HG03571 (cell line): Measurements from ENCODE around the gene LRCOL1.
"Not testable (repeated sequence)": the region's sequence is repeated elsewhere in the genome, so short reads cannot be mapped to it uniquely, and the experiment has no call there.

Experiments
- ATAC-seq: cut with Tn5 transposase; IDR thresholded peaks from one replicate; pipeline ENCODE4 v1.9.1; 2021; ENCODE audit not compliant: unreplicated experiment

The LRCOL1 gene

DNA sequence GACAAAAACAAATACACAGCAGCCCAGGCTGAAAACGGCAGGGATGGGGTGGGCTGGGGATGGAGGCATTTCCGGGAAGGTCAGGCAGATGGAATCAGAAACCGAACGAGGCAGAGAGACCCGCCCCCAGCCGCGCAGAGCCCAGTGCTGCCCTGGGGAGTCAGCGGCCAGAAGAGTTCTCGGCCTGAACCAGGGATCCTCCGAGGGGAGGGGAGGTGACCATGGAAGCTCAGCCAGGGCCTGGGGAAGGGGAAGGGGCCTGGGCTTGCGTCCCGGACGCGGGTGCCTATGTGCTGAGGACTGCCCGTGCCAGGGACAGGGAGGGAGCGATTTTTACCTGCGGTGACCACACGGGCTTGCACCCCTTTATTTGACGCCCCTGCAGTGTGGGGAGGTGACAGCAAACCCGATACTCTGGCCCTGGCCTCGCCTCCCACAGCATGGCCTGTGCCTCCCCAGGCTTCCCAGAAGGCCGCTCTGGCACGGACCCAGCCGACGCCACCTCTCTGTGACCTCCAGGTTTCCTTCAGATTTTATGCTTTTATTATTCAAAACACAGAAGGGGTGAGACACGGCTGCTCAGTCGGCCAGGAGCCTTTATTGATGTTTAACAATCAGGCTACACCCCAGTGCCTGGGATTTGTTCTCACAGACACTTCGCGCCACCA lies 7.7 kb downstream of the LRCOL1 start:
- ATAC-seq, result no peak

DNA sequence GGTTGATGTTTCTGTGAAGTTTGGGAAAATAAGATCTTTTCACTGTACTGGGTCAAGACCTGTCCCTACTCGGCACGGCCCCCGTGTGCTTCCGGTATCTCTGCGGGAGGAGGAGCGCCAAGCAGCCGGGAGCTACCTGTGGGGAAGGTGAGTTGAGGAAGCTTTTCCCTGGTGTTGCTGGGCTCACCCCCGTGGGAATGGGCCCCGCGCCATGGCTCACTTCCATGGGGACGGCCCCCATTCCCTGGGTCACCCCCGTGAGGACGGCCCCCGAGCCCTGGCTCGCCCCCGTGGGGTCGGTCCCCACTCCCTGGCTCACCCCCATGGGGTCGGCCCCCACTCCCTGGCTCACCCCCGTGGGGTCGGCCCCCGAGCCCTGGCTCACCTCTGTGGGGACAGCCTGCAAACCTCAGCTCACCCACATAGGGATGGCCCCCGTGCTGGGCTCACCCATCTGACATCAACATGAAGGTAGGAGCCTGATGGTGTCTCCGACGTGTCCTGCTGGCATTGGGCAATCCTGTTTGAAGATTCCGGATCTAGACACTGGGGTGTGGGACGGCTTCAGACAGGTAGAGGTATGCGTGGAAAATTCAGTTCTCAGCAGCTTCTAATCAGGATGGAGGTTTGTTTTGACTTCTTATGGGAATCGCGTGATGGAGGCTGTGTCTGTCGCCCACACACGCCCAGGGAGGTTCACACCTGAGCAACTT lies 9.1 kb downstream of the LRCOL1 start:
- ATAC-seq, result no peak

DNA sequence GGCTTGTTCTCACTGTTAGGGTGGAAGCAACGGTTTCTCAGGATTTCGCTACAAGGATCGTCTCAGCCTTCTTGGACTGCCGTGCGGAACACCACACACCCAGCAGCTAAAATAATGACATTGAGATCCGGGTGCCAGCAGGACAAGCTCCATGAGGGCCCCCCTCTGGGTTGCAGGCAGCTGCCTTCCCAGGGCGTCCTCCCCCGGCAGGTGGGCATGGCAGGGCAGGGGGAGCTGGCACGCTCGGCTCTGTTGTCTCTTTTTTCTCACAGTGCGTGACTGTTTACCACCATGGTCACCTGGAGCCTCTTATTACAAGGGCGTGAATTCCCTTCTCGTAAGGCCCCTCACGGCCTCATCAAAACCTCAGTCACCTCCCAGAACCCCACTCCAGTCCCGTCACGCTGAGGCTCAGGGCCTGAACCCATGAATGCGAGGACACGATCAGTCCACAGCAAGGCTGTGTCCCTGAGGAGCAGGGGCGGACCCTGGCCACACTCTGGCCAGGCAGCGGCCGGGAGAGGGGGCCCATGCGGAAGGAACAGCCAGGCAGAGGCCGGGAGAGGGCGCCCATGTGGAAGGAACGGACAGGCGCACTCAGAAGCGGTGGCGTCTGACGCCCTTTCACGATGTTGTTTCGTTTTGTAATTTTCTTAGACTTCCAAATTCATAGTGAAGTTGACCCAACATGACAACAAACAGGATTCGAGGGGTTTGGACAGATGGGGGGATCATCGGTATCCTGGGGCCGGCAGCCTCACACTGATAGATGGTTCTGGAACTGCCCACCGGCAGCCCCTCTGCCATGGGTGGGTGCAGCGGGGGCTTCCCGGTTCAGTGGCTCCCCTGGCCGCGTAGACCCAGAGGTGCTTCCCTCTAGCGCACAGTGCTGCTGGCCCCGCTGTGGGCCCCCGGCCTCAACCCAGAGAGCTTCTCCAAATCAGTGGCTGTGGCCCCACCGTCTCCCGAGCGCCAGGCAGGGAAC lies 10.0 kb downstream of the LRCOL1 start:
- ATAC-seq, result no peak

- not testable (repeated sequence) for ATAC-seq
Measured at GRCh38 chr12:132599502-132599901, 10.9 kb downstream of the LRCOL1 start.

DNA sequence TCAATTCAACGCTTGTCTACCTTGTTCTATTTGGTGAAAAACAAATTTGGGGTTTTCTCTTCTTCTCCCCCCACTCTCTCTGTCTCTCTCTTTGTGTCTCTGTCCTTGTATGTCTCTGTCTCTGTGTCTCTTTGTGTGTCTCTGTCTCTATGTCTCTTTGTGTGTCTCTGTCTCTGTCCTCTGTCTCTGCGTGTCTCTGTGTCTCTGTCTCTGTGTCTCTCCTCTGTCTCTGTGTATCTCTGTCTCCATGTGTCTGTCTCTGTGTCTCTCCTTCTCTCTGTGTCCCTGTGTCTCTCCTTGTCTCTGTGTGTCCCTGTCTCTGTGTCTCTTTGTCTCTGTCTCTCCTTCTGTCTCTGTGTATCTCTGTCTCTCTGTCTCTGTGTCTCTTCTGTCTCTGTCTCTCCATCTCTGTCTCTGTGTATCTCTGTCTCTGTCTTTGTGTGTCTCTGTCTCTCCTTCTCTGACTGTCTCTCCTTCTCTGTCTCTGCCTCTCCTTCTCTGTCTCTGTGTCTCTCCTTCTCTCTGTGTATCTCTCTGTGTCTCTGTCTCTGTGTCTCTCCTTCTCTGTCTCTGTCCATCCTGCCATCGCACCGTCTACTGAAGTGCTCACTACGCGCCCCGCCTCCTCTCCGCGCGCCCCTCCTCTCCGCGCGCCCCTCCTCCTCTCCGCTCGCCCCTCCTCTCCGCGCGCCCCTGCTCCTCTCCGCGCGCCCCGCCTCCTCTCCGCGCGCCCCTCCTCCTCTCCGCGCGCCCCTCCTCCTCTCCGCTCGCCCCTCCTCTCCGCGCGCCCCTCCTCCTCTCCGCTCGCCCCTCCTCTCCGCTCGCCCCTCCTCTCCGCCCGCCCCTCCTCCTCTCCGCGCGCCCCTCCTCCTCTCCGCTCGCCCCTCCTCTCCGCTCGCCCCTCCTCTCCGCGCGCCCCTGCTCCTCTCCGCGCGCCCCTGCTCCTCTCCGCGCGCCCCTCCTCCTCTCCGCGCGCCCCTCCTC lies 12.8 kb downstream of the LRCOL1 start:
- no peak for ATAC-seq

GRCh38 chr12:132596016-132596415 lies 14.4 kb downstream of the LRCOL1 start:
- no peak for ATAC-seq

DNA sequence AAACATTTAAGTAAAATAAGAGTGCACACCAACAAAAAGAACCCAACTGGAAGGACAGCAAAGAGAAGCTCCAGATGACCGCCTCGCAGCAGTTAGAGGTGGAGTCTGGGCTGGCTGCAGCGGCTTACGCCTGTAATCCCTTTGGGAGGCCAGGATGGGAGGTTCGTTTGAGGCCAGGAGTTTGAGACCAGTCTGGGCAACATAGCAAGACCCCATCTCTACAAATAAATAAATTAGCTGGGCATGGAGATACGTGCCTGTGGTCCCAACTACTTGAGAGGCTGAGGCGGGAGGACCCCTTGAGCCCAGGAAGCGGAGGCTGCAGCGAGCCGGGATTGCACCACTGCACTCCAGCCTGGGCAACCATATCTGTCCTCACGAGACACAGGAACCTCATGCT lies 15.2 kb downstream of the LRCOL1 start:
- ATAC-seq, result no peak

- no peak for ATAC-seq
Measured at GRCh38 chr12:132593938-132594358, 16.4 kb downstream of the LRCOL1 start.

DNA sequence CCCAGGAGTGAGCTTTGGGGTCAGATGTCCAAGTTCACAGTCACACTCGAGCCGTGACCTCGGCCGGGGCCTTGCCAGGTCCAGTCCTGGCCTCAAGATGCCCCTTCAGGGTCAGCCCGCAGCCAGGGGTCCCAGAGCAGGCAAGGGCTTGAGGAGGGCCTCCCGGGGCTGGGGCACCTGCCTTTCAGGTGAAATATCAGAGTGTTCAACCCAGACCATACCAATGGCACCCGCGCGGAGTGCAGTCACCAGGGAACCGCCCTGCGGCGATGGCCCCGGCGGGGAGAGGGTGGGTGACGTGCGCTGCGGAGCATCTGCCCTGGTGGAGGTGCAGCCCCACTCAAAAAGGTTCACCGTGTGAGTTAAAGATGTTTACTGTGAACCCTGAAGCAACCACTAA lies 16.9 kb downstream of the LRCOL1 start:
- ATAC-seq, result no peak

- no peak for ATAC-seq
Measured at GRCh38 chr12:132593071-132593470, 17.3 kb downstream of the LRCOL1 start.

DNA sequence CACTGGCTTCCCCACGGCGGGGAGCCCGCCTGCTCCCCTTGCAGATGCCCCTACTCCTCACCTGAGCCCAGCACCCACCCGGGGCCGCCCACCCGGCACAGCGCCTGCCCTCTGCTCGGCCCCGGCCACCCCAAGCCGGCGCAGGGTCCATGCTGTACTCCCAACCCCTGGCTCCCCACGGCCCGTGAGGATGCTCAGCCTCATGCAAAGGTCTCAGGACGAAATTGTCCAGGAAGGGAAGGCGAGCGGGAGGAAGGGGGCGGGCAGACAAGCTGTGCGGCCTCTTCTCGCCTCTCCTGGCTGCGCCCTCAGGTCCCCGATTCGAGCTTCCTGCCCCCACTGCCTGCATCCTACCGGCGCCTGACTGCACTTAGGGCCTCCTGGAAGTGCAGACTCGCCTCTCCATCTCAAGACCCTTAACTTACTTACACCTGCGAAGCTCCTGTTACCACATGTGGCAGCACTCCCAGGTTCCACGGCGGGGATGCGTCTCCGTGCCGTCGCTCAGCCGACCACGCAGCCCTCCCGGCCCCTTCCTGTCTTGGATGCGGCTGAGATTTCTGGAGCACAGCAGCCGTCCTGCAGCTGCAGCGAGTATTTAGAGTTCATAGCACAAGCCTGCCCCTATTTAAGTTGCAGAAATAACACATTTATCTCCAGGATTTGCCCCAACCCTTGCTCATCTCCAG lies 18.0 kb downstream of the LRCOL1 start:
- no peak for ATAC-seq

- no peak for ATAC-seq
Measured at GRCh38 chr12:132591107-132591935, 19.1 kb downstream of the LRCOL1 start.

- no peak for ATAC-seq
Measured at GRCh38 chr12:132588821-132589669, 21.3 kb downstream of the LRCOL1 start.

GRCh38 chr12:132588319-132588718 lies 22.1 kb downstream of the LRCOL1 start:
- ATAC-seq, result no peak

- no peak for ATAC-seq
Measured at GRCh38 chr12:132587781-132588180, 22.6 kb downstream of the LRCOL1 start.

DNA sequence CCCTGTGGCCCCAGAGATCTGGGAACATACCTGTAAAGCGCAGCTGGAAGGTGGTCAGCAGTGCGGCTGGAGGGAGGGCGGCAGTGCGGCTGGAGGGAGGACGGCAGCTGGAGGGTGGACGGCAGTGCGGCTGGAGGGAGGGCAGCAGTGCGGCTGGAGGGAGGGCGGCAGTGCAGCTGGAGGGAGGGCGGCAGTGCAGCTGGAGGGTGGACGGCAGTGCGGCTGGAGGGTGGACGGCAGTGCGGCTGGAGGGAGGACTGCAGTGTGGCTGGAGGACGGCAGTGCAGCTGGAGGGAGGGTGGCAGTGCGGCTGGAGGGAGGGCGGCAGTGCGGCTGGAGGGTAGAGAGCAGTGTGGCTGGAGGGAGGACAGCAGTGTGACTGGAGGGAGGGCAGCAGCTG lies 23.5 kb downstream of the LRCOL1 start:
- ATAC-seq, result no peak

DNA sequence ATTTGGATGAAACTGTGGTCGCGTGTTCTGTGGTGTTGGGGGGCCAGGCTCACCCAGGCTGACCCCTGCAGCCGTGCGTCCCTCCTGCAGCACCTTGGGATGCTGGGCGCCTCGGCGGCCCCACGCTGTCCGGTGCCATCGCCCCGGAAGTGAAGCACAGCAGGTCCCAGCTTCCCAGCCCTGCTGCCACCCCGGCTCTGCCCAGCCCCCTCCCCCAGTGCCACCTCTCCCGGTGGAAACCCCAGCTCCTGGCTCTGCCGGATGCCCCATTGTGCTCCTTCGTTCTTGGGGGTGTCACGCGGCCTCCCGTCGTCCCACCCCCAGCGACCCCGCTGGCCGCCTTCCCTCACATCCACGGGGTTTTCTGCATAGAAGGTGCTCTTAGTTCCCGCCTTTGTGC lies 25.2 kb downstream of the LRCOL1 start:
- ATAC-seq, result no peak

DNA sequence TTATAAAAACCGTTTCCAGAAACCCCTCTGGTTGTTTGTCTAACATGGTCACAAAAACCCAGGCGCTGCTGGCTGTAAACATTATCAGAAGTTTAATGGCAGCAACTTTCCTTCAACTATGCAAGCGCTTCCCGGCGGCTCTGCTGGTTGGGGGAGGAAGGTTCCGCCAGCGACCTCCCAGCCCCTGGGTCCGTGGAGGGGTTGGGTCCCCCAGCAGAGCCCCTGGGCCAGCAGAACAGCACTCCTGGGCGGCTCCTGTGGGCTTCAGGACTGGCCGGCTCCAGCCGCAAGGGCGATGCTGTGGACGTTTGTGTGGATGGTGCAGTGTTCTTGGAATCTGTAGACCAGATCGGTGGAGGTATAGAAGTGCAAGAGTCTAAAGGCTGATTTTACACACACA lies 26.0 kb downstream of the LRCOL1 start:
- no peak for ATAC-seq
